ENCODE results near the gene GALNT11.

- no peak for TF ChIP-seq ZNF274 (IDR thresholded peaks at IDR 0.05; ENCODE audit: low read depth, low read length)
- no peak for TF ChIP-seq SUZ12 (IDR thresholded peaks at IDR 0.05; ENCODE audit: extremely low read depth, insufficient read depth, insufficient read length)
- no peak for TF ChIP-seq YY1 (IDR thresholded peaks at IDR 0.05; ENCODE audit: insufficient read depth, insufficient read length)
These were observed at the start of gene GALNT11 for GRCh38 chr7:152025077-152025936.

Data from NT2/D1 (cell line).